A673 (cell line): ENCODE data around the gene ATG14.

ENCODE experiments used
- CTCF ChIP-seq: fragments of 300-800, 200-600 bp; sonication (generic); conservative IDR thresholded peaks from 2 replicates; pipeline ENCODE4 v1.5.1; 2017; ENCODE audit warnings: low read depth, mild to moderate bottlenecking, antibody characterized with exemption, low read length, moderate library complexity, mixed read lengths
- EZH2 ChIP-seq: fragments of 200-600 bp; sonication (generic); IDR thresholded peaks from 2 replicates; pipeline ENCODE4 v1.6.1; 2017; ENCODE audit warnings: borderline replicate concordance, low read depth, mild to moderate bottlenecking, mixed read lengths, antibody characterized with exemption, low read length; ENCODE audit not compliant: poor library complexity, severe bottlenecking

- TF ChIP-seq CTCF, result no peak
- TF ChIP-seq EZH2, result no peak
Measured at GRCh38 chr14:55348766-55349453, 62.7 kb downstream of the ATG14 start.
